ENCODE data around the gene RBM23.
"Not testable (repeated sequence)": the region's sequence is repeated elsewhere in the genome, so short reads cannot be mapped to it uniquely, and the experiment has no call there.

Gene RBM23

DNA sequence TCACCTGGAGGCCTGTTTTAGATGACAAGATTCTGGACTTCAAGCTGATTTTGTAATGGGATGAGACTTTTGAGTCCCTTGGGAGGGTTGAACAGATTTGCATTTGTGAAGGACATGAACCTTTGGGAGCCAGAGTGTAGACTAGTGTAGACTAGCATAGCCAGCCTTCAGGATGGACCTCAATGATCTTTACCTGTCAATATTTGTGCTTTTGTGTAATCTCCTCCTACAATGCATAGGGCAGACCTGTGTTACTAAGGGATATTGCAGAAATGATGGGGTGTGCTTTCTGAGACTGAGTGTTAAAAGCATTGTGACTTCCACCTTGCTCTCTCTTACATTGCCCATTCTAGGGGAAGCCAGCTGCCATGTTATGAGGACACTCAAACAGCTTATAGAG, 57.3 kb downstream of the RBM23 start:
- H3K4me3 ChIP-seq (ENCODE audit: insufficient read length, low read depth) = no peak overlapping the region
- H3K4me1 ChIP-seq (ENCODE audit: insufficient read depth, insufficient read length) = no peaks in the 10 kb centered on the region
- no peak overlapping the region for H3K9ac ChIP-seq (ENCODE audit: insufficient read length, low read depth)
- H3K36me3 ChIP-seq (ENCODE audit: insufficient read depth, insufficient read length, low read length) = no peaks in the 10 kb centered on the region
- H3K27me3 ChIP-seq (ENCODE audit: insufficient read depth, insufficient read length) = no peaks in the 10 kb centered on the region
- TF ChIP-seq YY1 (IDR thresholded peaks at IDR 0.05; ENCODE audit: insufficient read depth, insufficient read length) = no peak
- TF ChIP-seq ZNF274 (IDR thresholded peaks at IDR 0.05; ENCODE audit: low read depth, low read length) = no peak
- TF ChIP-seq SUZ12 (IDR thresholded peaks at IDR 0.05; ENCODE audit: extremely low read depth, insufficient read depth, insufficient read length) = no peak
- DNase-seq (ENCODE audit: low read depth, low spot score) = no peak
- H3K9me3 ChIP-seq (ENCODE audit: insufficient read depth, low read length) = no peaks in the 10 kb centered on the region

DNA sequence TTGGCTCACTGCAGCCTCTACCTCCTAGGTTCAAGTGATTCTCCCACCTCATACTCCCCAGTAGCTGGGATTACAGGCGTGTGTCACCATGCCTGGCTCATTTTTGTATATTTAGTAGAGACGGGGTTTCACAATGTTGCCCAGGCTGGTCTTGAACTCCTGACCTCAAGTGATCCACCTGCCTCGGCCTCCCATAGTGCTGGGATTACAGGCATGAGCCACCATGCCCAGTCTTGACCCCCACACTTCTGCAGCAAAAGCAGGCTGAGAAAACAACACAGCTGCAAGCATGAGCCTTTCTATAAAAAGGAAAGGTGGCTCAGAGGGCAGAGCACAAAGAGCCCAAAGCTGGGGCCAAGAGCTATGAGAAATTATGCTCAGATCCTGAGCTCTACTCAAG, 58.6 kb downstream of the RBM23 start:
- H3K9me3 ChIP-seq (ENCODE audit: insufficient read depth, low read length); H3K4me3 ChIP-seq (ENCODE audit: insufficient read length, low read depth); H3K4me1 ChIP-seq (ENCODE audit: insufficient read depth, insufficient read length); H3K36me3 ChIP-seq (ENCODE audit: insufficient read depth, insufficient read length, low read length); H3K9ac ChIP-seq (ENCODE audit: insufficient read length, low read depth); H3K27me3 ChIP-seq (ENCODE audit: insufficient read depth, insufficient read length); DNase-seq (ENCODE audit: low read depth, low spot score): not testable (repeated sequence)

DNA sequence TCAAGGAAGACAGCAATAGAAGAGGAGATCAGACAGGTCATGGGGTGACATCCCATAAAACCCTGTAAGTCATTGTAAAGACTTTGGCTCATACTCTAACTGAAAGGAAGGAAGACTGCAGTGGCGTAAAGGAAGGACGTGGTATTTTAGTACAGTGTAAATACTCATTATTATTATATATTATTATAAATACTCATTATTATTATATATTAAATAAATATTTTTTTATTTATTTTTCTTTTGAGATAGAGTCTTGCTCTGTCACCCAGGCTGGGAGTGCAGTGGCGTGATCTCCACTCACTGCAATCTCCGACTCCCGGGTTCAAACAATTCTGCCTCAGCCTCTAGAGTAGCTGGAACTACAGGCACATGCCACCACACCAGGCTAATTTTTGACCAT, 62.5 kb downstream of the RBM23 start:
- Histone ChIP-seq H3K9me3 (ENCODE audit: insufficient read depth, low read length) (no peaks in the 10 kb centered on the region), H3K4me3 (ENCODE audit: insufficient read length, low read depth) (no peak overlapping the region), H3K36me3 (ENCODE audit: insufficient read depth, insufficient read length, low read length) (no peaks in the 10 kb centered on the region), H3K27me3 (ENCODE audit: insufficient read depth, insufficient read length) (no peaks in the 10 kb centered on the region), H3K4me1 (ENCODE audit: insufficient read depth, insufficient read length) (peaks cover 2% of the 10 kb centered on the region), H3K9ac (ENCODE audit: insufficient read length, low read depth) (no peak overlapping the region)
- no peak for DNase-seq (ENCODE audit: low read depth, low spot score)
- TF ChIP-seq SUZ12 (IDR thresholded peaks at IDR 0.05; ENCODE audit: extremely low read depth, insufficient read depth, insufficient read length) (no peak), YY1 (IDR thresholded peaks at IDR 0.05; ENCODE audit: insufficient read depth, insufficient read length) (no peak), ZNF274 (IDR thresholded peaks at IDR 0.05; ENCODE audit: low read depth, low read length) (no peak)

DNA sequence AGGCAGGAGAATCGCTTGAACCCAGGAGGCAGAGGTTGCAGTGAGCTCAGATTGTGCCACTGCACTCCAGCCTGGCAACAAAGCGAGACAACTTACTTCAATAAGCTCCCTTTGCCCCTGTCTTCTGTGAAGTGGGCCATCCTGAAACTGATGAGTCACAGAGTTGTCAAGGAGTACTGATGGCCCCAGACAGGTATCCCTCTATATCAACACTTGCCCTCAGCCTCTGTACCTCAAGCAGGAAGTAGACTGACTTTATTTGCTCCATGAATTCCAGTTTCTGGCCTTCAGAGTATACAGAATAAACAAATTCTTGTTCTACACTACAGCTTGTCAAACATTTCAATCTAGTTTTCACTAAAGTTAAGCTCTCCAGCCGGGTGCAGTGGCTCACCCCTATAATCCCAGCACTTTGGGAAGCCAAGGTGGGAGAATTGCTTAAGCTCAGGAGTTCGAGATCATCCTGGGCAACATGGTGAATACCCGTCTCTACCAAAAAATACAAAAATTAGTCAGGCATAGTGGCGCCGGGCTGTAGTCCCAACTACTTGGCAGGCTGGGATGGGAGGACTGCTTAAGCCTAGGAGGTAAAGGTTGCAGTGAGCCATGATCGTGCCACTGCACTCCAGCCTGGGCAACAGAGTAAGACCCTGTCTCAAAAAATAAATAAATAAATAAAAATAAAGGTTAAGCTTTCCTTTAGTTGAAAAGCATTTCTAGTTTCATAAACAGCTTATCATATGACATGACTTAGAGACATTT, 63.8 kb downstream of the RBM23 start:
- H3K4me3 ChIP-seq (ENCODE audit: insufficient read length, low read depth) = no peak overlapping the region
- H3K27me3 ChIP-seq (ENCODE audit: insufficient read depth, insufficient read length) = no peaks in the 10 kb centered on the region
- DNase-seq (ENCODE audit: low read depth, low spot score) = no peak
- H3K9ac ChIP-seq (ENCODE audit: insufficient read length, low read depth) = no peak overlapping the region
- TF ChIP-seq SUZ12 (IDR thresholded peaks at IDR 0.05; ENCODE audit: extremely low read depth, insufficient read depth, insufficient read length) (no peak), YY1 (IDR thresholded peaks at IDR 0.05; ENCODE audit: insufficient read depth, insufficient read length) (no peak), ZNF274 (IDR thresholded peaks at IDR 0.05; ENCODE audit: low read depth, low read length) (no peak)
- no peaks in the 10 kb centered on the region for H3K9me3 ChIP-seq (ENCODE audit: insufficient read depth, low read length)
- H3K4me1 ChIP-seq (ENCODE audit: insufficient read depth, insufficient read length) = peaks cover 2% of the 10 kb centered on the region
- H3K36me3 ChIP-seq (ENCODE audit: insufficient read depth, insufficient read length, low read length) = no peaks in the 10 kb centered on the region

DNA sequence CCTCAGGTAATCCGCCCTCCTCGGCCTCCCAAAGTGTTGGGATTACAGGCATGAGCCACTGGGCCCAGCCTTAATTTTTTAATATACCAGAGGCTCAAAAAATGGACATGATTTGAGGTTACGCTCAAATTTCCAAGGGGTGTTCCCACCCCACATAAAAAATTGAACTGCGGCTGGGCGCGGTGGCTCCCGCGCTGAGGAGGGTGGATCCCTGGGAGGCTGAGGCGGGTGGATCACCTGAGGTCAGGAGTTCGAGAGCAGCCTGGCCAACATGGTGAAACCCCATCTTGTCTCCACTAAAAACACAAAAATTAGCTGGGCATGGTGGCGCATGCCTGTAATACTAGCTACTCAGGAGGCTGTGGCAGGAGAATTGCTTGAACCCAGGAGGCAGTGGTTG, 64.7 kb downstream of the RBM23 start:
- not testable (repeated sequence) for H3K4me3 ChIP-seq (ENCODE audit: insufficient read length, low read depth); H3K36me3 ChIP-seq (ENCODE audit: insufficient read depth, insufficient read length, low read length); H3K27me3 ChIP-seq (ENCODE audit: insufficient read depth, insufficient read length); H3K9me3 ChIP-seq (ENCODE audit: insufficient read depth, low read length); H3K9ac ChIP-seq (ENCODE audit: insufficient read length, low read depth); H3K4me1 ChIP-seq (ENCODE audit: insufficient read depth, insufficient read length); DNase-seq (ENCODE audit: low read depth, low spot score)

DNA sequence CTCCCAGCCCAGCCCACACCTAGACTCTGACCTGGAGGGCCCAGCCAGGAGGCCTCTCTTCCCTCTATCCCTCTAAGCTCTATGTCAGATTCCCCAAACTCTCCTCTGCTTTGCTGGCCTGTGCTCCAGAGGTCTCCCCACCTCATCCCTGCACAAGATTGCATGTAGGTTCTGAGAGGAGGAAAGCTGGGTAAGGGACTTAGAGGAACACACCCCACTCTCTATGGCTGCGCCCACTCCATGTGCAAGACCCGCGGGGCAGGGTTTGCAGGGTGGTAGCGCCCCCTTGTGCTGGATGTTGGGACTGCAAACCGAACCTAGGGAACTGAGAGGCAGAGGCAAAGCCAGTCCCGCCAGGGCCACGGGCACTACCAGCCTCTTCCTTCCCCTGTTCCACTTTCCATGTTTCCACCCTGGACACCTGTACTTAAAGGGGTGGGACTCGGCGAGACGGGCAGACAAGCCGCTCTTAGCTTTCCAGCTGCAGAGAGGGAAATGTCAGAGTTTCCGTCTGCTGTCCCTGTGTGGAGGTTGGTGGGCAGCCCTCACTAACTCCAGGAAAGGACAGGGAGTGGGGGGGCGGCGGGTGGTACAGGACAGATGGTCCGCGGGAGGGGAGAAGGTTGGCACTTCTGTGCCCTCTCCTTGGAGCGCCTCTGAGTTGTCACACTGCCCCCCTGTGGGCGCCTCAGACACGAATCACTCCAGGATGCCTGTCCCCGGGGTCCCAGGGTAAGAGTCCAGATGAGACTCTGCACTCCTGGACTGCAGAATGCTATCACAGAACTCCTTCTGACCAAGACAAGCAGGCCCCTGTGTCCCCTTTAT, 65.8 kb downstream of the RBM23 start:
- Histone ChIP-seq H3K4me3 (ENCODE audit: insufficient read length, low read depth) (peak overlapping the region; percentile 28), H3K4me1 (ENCODE audit: insufficient read depth, insufficient read length) (peaks cover 6% of the 10 kb centered on the region), H3K9ac (ENCODE audit: insufficient read length, low read depth) (peak overlapping the region; percentile 70), H3K27me3 (ENCODE audit: insufficient read depth, insufficient read length) (no peaks in the 10 kb centered on the region), H3K9me3 (ENCODE audit: insufficient read depth, low read length) (no peaks in the 10 kb centered on the region), H3K36me3 (ENCODE audit: insufficient read depth, insufficient read length, low read length) (peaks cover 3% of the 10 kb centered on the region)
- no peak for TF ChIP-seq SUZ12 (IDR thresholded peaks at IDR 0.05; ENCODE audit: extremely low read depth, insufficient read depth, insufficient read length)
- TF ChIP-seq YY1 (IDR thresholded peaks at IDR 0.05; ENCODE audit: insufficient read depth, insufficient read length) = no peak
- TF ChIP-seq ZNF274 (IDR thresholded peaks at IDR 0.05; ENCODE audit: low read depth, low read length) = no peak
- no peak for DNase-seq (ENCODE audit: low read depth, low spot score)

DNA sequence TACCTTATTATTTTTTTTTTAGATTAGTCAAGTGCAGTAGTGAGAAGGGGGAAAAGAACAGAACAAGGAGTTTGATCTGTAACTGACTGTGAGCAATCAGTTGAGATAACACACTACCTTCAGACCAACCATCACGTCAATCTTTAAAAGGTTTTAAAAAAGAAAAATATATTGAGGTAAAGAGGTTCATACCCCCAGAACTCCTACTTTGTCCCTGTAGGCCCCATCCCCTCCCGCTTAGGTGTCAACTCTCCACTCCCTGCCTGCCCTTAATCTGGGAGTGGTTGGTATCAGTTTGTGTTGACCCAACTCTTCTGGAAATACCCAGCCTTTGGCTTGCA, 66.4 kb downstream of the RBM23 start:
- Histone ChIP-seq H3K4me3 (ENCODE audit: insufficient read length, low read depth) (no peak overlapping the region), H3K9me3 (ENCODE audit: insufficient read depth, low read length) (no peaks in the 10 kb centered on the region), H3K36me3 (ENCODE audit: insufficient read depth, insufficient read length, low read length) (peaks cover 3% of the 10 kb centered on the region), H3K4me1 (ENCODE audit: insufficient read depth, insufficient read length) (peaks cover 11% of the 10 kb centered on the region), H3K9ac (ENCODE audit: insufficient read length, low read depth) (no peak overlapping the region), H3K27me3 (ENCODE audit: insufficient read depth, insufficient read length) (no peaks in the 10 kb centered on the region)
- DNase-seq (ENCODE audit: low read depth, low spot score) = no peak
- TF ChIP-seq YY1 (IDR thresholded peaks at IDR 0.05; ENCODE audit: insufficient read depth, insufficient read length) (no peak), SUZ12 (IDR thresholded peaks at IDR 0.05; ENCODE audit: extremely low read depth, insufficient read depth, insufficient read length) (no peak), ZNF274 (IDR thresholded peaks at IDR 0.05; ENCODE audit: low read depth, low read length) (no peak)

DNA sequence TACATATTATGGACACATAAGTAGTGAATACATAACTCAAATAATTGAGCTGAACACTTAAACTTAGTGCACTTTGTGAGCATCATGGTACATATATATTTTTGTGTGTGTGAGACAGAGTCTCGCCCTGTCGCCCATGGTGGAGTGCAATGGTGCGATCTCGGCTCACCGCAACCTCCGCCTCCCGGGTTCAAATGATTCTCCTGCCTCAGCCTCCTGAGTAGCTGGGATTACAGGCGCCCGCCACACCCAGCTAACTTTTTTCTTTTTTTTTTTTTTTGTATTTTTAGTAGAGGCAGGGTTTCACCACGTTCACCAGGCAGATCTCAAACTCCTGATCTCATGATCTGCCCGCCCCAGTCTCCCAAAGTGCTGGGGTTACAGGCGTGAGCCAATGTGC, 66.8 kb downstream of the RBM23 start:
- H3K27me3 ChIP-seq (ENCODE audit: insufficient read depth, insufficient read length); H3K9ac ChIP-seq (ENCODE audit: insufficient read length, low read depth); DNase-seq (ENCODE audit: low read depth, low spot score); H3K9me3 ChIP-seq (ENCODE audit: insufficient read depth, low read length); H3K36me3 ChIP-seq (ENCODE audit: insufficient read depth, insufficient read length, low read length); H3K4me3 ChIP-seq (ENCODE audit: insufficient read length, low read depth): not testable (repeated sequence)
- H3K4me1 ChIP-seq (ENCODE audit: insufficient read depth, insufficient read length) = peaks cover 11% of the 10 kb centered on the region

Data from NT2/D1 (cell line).